Stimulated activated CD8-positive, alpha-beta memory T cell treated with anti-CD3 and anti-CD28 coated beads, Interleukin-4, amount 100 ng/mL, for 24 hours (primary cell): Measurements from ENCODE around the gene RNF128.

Experiments
- DNase-seq: peaks from one replicate; pipeline ENCODE4 v3.0.0-alpha.2; 2020; ENCODE audit warnings: low read depth

Gene RNF128, protein sequence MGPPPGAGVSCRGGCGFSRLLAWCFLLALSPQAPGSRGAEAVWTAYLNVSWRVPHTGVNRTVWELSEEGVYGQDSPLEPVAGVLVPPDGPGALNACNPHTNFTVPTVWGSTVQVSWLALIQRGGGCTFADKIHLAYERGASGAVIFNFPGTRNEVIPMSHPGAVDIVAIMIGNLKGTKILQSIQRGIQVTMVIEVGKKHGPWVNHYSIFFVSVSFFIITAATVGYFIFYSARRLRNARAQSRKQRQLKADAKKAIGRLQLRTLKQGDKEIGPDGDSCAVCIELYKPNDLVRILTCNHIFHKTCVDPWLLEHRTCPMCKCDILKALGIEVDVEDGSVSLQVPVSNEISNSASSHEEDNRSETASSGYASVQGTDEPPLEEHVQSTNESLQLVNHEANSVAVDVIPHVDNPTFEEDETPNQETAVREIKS

DNA sequence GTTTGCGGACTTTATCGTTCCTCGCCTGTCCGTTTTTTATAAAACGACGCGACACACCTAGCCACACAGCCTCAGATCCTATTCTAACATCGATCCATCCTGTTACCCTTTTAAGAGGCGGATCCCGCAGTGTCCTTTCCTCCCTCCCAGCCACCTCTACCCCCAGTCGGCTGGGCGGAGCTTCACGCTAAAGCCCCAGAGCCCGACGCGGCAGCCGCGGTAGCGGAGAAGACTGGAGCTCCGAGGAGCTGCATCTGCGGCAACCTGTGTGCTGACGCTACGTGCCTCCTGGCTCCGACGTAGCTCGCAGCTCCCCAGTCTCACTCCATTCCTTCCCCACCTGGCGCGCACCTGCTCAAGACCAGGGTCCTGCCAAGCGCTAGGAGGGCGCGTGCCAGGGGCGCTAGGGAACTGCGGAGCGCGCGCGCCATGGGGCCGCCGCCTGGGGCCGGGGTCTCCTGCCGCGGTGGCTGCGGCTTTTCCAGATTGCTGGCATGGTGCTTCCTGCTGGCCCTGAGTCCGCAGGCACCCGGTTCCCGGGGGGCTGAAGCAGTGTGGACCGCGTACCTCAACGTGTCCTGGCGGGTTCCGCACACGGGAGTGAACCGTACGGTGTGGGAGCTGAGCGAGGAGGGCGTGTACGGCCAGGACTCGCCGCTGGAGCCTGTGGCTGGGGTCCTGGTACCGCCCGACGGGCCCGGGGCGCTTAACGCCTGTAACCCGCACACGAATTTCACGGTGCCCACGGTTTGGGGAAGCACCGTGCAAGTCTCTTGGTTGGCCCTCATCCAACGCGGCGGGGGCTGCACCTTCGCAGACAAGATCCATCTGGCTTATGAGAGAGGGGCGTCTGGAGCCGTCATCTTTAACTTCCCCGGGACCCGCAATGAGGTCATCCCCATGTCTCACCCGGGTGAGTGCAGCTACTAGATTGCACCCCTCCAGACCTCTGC, at the start of gene RNF128:
RNF128 (plus strand) TSS at position 217 of the 953 bp plus-strand sequence; CDS start at position 430, 213 bp downstream.
- DNase-seq, result no peak

DNA sequence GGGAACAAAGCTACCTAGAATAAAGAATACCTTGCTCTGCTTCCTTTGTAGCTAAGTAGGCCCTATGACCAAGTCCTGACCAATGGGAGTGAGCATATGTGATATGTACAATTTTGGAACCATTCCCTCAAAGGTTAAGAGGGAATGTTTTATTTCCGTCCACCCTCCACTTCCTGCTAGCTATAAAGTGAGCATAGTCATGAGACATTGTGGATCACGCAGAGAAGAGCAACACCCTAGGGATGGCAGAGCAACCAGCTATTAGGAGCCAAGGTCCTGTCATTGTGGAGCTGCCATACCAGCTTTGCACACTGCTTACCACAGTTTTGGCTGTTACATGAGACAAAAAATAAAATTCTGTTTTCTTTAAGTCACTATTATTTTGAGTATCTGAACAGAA, 45.8 kb upstream of the RNF128 start:
- DNase-seq, result no peak

DNA sequence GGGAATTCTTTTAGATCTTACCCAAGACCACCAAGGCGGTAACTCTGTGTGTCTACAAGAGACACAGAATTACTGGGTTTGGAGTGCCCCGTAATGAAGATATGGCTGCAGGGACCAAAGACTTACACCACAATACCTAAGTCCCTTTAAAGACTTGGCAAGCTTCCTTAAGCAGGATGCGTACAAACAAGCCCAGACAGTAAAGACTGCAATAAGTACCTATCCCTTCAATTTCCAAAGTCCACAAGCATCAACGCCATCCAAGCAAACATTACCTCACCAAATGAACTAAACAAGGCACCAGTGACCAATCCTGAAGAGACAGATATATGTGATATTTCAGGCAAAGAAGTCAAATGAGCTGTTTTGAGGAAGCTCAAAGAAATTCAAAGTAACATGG, 42.3 kb upstream of the RNF128 start:
- no peak for DNase-seq

DNA sequence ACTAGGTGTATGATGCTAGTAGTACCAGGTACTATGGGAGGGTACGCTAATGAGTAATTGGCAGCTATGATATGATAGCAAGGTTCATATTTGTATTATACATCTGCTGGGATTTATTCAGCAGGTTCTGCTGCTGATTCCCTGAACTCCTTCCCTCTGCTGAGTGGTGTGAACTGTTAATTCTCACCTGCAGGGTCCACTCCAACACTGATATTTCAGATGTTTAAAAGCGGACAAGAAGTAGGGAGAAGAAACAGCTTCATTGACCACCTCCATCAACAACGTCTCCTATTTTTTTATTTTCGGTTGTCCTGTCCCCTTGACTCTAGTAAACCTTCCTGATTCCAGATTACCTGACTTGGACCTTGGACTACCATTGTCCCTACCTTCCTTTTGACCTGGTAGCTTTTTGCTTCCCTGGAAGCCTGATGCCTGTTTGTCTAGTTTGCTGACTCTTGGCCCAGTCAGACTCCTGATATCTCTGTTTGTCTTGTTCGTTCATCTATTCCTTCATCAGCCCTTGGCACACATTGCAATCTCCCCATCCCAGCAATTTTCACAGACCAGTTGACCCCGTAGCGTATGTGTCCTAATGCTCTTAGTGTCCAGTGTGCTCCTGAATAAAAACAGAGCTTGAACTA, 34.0 kb upstream of the RNF128 start:
- no peak for DNase-seq

DNA sequence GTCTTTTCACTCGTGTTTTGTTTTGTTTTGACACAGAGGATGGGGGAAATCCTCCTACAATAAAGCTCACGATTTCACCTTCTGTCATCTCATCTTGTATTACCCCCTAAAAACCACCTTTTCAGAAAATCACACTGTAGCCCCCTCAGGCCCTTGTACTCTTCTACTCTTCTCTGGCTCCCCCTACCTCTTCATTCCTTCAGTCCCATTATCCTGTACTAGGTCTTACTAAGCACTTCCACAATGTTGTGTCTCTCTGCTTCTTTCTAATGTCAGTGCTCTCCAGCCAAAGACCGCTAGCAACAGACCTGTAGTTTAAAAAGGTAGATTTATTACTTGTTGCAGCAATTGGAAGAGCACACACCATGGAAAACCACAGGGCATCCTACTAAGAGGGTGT, 30.0 kb upstream of the RNF128 start:
- no peak for DNase-seq

DNA sequence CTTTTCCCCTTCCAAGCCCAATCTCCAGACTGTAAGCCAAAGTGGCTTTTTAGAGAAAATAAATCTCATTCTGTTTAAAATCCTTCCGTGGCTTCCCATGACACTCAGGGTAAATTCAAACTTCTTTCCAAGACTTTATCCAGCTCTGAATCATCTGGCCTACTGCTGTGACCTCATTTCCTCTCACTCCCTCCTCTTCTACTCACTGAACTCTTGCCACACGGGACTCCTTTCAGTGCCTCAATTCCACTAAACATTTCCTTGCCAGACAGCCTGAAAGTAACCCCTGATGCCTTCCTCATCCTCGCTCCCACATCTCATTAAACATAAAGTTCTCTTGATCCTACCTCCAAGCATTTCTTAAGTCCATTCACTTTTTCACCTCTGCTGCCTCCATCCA, 27.8 kb upstream of the RNF128 start:
- DNase-seq, result no peak

DNA sequence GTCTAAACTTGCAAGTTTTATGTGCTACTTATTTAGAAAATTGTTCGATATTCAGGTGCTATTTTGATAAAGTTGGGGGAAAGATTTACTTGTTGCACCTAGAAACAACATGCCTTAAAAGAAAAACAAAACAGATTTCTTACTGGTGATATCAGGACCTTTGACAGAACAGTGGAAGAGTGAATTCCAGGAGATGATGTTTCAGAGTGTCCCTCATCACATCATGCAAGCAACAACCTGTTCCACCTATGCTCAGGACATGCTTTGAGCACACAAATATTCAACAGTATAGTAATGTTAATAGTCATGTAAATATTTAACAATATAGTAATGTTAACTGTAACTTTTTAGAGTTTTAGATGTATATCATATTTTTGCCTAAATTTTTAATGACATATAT, 23.9 kb upstream of the RNF128 start:
- no peak for DNase-seq

DNA sequence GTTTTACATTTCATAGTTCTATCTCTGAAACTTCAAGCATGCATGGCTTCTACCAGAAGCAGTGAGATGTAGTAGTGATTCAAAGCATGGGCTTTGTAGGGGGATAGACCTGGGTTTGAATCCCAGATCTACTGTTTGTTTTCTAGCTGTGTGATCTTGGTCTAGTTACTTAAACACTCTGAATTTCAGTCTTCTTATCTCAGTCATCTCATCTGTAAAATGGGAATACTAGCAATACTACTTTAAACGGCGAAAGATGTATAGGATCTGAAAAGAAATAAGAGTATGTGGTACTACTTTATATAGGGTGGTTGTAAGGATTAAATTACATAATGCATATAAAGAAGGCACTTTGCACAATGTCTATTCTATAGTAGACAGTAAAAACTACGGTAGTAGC, 20.0 kb upstream of the RNF128 start:
- no peak for DNase-seq

DNA sequence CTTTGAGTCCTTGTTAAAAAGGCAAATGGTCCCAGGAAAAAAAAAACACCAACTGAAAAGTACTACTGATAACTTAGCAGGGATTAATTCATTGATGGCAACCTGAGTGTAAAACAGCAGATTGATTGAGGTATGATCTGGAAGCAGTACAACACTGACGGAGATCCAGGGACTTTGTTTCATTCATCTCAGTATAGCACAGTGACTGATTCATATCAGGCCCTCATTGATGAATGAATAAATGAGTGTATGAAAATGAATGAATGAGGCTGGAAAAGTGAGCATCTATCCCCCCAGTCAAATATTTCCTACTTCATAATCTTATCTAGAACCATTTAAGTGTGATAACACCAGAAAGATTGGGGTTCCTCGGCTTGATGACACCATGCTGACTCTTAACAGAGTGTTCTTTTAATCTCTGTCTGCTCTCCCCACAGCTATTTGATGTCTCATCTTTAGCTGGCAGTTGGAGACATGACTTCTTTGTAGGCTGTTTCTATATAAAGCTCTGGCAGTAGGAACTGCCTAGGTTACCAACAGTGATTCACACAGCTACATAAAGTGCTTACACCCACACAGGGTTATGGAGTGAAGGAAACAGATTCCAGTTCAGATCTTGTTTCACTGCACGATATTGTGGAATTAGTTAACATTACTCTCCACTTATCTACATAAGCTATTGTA, 18.6 kb upstream of the RNF128 start:
- no peak for DNase-seq

DNA sequence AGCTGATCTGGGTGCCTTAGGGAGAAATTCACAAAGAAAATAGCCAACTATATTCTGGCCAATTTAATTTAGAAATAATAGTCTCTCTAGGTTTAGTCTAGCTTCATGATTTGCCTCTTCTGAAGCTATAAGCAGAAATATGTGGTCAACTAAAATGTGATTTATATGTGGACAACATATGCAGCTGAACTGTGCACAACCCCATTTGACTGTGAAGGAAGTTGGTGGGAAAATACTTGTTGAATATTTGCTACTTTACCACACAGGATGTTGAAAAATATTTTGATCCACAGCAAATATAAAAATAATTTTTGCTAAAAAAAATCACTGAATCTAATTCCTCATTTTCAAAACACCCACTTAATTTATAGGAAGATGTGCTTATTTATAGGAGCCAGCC, 15.7 kb upstream of the RNF128 start:
- no peak for DNase-seq

DNA sequence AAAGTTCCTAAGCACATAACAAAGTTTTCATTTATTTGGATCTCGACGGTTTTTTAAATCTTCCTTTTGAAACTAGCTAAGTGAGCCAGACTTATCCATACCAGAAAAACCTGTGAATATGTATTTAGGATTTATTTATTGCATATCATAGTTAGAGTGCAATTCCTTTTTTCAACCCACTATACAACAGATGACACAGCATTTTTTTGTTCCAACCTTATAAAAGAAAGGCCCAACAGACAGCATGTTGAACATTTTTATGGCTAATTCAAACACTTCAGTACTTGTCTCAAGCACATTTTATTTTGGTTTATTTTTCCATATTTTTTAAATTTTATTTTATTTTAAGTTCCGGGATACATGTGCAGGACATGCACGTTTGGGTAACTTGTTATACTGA, 15.1 kb upstream of the RNF128 start:
- DNase-seq, result no peak

DNA sequence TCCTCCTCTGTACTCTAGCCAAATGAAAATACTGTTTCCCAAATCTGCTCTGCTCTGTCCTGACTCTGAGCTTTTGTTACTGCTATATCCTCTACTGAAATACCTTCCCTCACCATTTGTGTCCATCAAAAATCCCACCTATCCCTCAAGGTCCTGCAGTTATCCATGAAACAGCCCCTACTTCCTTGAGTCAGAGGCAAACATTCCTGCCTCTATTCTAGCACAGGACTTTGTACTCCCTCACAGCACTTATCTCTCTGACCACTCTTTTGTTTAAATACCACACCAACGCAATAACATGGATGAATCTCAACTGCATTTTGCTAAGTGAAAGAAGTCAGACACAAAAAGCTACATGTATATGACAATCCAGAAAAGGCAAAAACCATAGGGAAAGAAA, 10.5 kb upstream of the RNF128 start:
- DNase-seq, result no peak

DNA sequence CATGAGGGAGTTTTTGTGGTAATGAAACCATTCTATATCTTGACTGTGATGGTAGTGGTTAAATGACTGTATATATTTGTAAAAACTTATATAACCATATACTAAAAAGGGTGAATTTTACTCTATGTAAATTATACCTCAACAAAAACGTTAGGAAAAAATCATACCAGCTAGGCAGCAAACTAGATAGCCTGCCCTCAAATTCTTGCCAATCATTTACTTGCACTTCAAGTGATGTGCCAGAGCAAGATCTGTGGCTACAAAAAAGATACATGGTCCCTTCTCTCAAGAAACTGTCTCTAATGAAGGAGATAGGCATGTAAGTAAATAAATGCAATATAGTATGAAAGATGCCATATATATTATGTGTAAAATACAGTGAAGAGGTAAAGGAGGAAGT, 10.0 kb upstream of the RNF128 start:
- DNase-seq, result no peak

DNA sequence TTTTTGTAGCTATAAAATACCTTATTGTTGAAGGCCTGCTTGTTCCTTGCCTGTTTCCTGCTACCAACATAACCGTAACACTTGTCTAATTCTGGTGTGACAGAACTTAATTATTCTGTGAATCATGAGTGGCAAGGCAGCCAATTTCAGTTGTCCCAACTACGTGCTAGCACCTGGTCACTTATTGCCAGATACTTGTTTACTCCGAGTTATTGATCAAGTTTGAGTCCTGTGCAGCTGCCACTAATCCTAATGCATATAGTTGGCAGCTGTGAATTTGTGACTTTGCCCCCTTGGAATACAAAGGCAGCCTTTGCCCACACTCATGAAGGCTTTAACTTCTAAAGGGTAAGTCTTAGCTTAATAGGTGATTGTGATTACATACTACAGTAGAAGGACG, 7.8 kb upstream of the RNF128 start:
- DNase-seq, result no peak

DNA sequence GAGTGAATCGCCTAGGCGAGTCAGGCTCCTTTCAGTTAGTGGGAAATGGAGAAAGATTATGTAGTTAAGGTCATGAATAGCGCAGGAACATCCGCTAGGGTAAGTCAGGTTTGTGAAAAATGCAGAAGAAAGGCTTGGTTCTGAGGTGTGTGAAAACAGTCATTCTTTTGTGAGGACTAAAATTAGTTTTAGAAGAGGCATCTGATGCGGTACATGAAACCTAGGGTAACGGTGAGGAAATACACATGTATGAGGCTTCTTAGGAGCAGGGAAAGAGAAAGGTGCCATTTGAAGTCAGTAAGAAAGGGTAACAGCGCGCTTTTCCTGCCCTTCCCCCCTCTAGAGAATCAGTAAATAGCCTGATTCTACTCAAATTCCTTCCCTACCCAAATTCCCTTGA, 570 bp upstream of the RNF128 start:
- DNase-seq, result no peak

DNA sequence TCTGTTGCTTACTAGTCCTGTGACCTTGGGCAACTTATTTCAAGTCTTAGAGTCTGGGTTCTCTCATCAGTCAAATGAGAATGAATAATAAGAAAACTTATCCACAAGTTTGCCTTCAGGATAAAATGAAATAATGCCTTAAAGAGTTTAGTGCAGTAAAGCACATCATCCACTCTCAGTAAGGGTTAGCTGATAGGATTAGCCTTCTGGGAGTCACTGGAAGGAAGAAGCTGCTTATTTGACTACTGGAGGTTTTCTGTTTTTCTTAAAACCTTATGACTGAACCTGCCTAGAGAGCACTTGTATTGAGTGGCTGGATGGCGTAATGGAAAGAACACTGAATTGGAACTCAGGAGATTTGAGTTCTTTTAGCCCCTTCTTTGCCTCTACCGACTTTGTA, 1.8 kb downstream of the RNF128 start:
- no peak for DNase-seq

DNA sequence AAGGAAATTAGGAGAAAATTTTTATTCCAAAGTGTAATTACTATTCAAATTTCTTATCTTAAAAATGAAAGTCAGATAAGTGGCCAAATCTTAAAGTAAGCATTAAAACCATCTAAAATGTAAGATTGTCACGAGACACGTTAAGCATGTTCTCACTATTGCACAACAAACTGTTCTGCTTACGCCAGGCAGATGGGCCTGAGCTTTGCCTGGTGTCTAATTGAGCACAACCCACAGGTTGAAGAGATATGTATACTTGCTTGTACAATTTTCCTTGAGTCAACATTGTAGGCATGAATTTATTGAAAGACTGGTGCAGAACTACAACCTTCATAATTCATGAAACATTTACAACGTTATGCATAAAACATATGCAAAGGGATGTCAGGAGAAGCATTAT, 3.9 kb downstream of the RNF128 start:
- no peak for DNase-seq

DNA sequence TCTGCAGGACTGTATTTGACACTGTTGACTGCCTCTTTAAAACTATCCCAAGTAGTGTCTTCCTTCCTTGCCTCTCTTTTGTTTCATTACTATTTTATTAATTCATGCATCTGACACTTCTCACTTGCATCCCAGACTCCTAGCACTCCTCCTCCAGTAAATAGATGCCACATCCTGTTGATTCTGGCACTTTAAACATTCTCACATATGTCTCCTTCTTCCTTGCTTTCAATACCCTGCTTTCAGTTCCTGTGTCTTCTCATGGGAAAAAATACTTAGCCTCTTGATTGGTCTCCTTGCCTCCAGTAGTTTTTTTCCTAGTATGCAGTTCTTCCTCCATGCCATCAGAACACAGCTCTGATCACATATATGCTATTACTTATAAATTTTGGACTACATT, 5.1 kb downstream of the RNF128 start:
- DNase-seq, result no peak

DNA sequence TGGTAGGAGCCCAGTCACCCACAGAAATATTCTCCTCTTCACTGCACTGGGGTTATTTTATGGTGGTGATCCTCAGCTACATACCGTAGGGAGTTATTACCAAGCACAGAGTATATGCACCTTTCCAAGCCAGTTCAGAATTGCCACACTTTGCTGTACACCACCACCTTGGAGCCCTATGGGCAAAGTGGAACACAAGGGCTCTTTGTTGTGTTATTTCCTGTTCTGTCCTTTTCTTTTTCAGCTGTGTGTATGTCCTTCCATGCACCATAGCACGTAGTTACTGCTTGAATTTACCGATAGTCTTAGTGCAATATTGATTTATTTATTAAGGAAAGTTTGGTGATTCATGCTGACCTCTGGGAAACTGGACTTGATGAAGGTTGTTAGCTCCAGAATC, 8.3 kb downstream of the RNF128 start:
- no peak for DNase-seq

DNA sequence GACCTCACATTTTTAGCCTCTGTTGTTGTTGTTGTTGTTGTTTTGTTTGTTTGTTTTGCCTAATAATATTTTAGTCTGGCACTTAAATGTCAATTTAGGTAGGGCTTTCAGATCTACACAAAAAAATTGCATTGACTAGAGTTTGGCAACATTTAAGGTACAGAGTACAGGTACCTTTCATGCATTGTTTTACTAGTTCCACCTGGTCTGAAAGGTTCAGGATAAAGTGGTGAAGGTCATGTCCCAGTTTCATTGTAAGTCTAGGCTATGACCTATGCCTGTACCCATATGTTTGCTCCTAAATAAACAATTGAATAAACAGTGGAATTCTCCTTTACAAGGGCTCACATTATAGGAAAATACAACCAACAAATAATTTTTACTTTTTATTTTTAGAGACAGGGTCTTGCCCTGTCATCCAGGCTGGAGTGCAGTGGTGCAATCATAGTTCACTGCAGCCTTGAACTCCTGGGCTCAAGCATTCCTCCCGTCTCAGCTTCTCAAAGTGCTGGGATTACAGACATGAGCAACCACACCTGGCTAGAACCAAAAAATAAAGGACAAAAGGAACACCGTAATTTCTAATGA, 13.8 kb downstream of the RNF128 start:
- DNase-seq, result no peak

DNA sequence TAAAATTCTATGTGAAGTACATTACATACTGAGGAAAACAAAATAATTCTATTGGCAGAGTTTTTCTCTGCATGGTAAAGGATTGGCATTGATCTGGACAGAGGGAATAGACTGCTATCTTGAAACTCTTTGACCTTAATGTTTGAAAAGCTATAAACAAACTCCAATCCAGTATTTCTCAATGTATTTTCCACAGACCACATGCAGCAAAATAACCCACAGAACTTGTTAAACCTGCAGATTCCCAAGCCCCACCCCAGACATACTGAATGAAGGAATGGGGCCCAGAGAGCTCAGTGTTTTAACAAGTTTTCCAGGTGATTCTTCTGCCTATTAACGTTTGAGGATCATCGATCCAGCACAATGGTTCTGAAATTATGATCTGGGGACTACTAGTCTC, 15.7 kb downstream of the RNF128 start:
- no peak for DNase-seq

DNA sequence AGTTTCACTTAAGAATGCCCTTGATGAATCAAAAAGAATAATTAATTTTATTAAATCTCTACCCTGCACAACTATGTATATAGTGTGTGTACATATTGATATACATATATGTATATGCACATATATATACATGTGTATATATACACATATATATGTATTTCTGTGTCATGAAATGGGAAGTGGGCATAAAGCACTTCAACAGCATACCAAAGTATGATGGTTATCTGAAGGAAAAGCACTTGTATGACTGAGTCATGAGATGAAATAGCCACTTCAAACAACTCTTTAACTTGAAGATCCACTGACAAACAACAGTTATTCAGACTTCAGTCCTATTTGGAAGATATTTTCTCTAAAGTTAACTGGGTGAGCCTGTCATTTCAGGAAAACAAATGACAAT, 16.3 kb downstream of the RNF128 start:
- no peak for DNase-seq
